HCT116 (cell line): ENCODE measurements around the gene ASS1. TPM values are rescaled to one million over a fixed set of nuclear protein-coding genes. Genes with fewer than 3 reads are reported as not detected.

ENCODE experiments used
- ATAC-seq: fragments of 200-7000 bp; cut with Tn5 transposase; 2 replicates; pipeline ENCODE4 v1.9.1; 2020; ENCODE audit warnings: mild to moderate bottlenecking, moderate library complexity
- BruUV-seq: library from RNA; stranded (reverse); fragments of 400-500 nt; replicated peaks from 2 replicates; lab custom pipeline; 2021; lab: Mats Ljungman, UMichigan
- CTCF ChIA-PET: fragments of 300-600 bp; sonication (Branson Sonifier 250); formaldehyde crosslinking; loops from one replicate; lab custom pipeline; 2021; ENCODE audit warnings: antibody characterized with exemption; lab: Charles Lee
- POLR2A ChIA-PET: fragments of 300-600, 350-600 bp; sonication (Branson Sonifier 250); formaldehyde crosslinking; loops from one replicate; lab custom pipeline; 2021; ENCODE audit warnings: antibody characterized with exemption; lab: Charles Lee
- RAD21 ChIA-PET, 2 experiments: fragments of 300-600 bp; sonication (Branson Sonifier 250); formaldehyde crosslinking; loops; one replicate each; lab custom pipeline; 2023; ENCODE audit warnings: low total read pairs in 2 of 2; ENCODE audit not compliant: uncharacterized antibody in 2 of 2, unreplicated experiment in 2 of 2, low non-redundant PET in 1 of 2; lab: Charles Lee
- DNase-seq: peaks from one replicate; pipeline ENCODE4 v3.0.0-alpha.2; 2010; ENCODE audit warnings: low read depth, low spot score
- H2AFZ ChIP-seq: fragments of 200-600 bp; shearing (Covaris generic), sonication (generic); 2 replicates; pipeline ENCODE4 v1.6.1; 2017; ENCODE audit warnings: low read depth, mixed run types, mixed read lengths, antibody characterized with exemption, low read length; ENCODE audit not compliant: poor library complexity, severe bottlenecking
- H3K27ac ChIP-seq: 2 replicates; pipeline ENCODE4 v1.5.1; 2012; ENCODE audit warnings: low read depth, low read length
- H3K27me3 ChIP-seq: fragments of 200-600 bp; sonication (generic); 2 replicates; pipeline ENCODE4 v1.6.1; 2016; ENCODE audit warnings: mixed run types, low read length, mixed read lengths; ENCODE audit not compliant: insufficient read depth
- H3K36me3 ChIP-seq, 2 experiments: fragments of 200-500 bp in 1 of 2; fragments of 200-600 bp in 1 of 2; sonication (Bioruptor generic) in 1 of 2; sonication (generic) in 1 of 2; 2 replicates each; pipeline versions ENCODE4 v1.5.1 to v1.6.1; 2014 to 2016; ENCODE audit warnings: low read length in 2 of 2, inconsistent platforms in 1 of 2, mixed read lengths in 1 of 2, mixed run types in 1 of 2; ENCODE audit not compliant: insufficient read depth in 2 of 2, control insufficient read depth in 1 of 2
- H3K4me1 ChIP-seq, 2 experiments: fragments of 200-600 bp in 1 of 2; sonication (generic) in 1 of 2; 2 replicates each; pipeline versions ENCODE4 v1.5.1 to v1.6.1; 2012 to 2017; ENCODE audit warnings: low read length in 2 of 2, inconsistent platforms in 1 of 2, mild to moderate bottlenecking in 1 of 2, mixed read lengths in 1 of 2, mixed run types in 1 of 2, moderate library complexity in 1 of 2; ENCODE audit not compliant: insufficient read depth in 2 of 2, control insufficient read depth in 1 of 2
- H3K4me2 ChIP-seq: fragments of 200-600 bp; sonication (generic); 2 replicates; pipeline ENCODE4 v1.6.1; 2017; ENCODE audit warnings: mixed run types, low read length, mixed read lengths
- H3K4me3 ChIP-seq, 2 experiments: fragments of 200-600 bp in 1 of 2; sonication (generic) in 1 of 2; replicated peaks in 1 of 2; 2 replicates each; pipeline ENCODE4 v1.5.1; 2011 to 2016; ENCODE audit warnings: low read length in 2 of 2, control low read depth in 1 of 2, low read depth in 1 of 2, mild to moderate bottlenecking in 1 of 2, mixed read lengths in 1 of 2, mixed run types in 1 of 2
- H3K79me2 ChIP-seq: fragments of 200-600 bp; sonication (generic); 2 replicates; pipeline ENCODE4 v1.6.1; 2017; ENCODE audit warnings: mild to moderate bottlenecking, mixed run types, low read length, moderate library complexity, mixed read lengths; ENCODE audit not compliant: insufficient read depth
- H3K9ac ChIP-seq: fragments of 200-600 bp; sonication (generic); 2 replicates; pipeline ENCODE4 v1.6.1; 2016; ENCODE audit warnings: low read length, mixed read lengths
- H3K9me2 ChIP-seq: fragments of 200-600 bp; sonication (generic), shearing (Covaris generic); 2 replicates; pipeline ENCODE4 v1.6.1; 2017; ENCODE audit warnings: mixed run types, mild to moderate bottlenecking, moderate library complexity; ENCODE audit not compliant: insufficient read depth
- H3K9me3 ChIP-seq, 2 experiments: fragments of 200-500 bp in 1 of 2; fragments of 200-600 bp in 1 of 2; sonication (Bioruptor generic) in 1 of 2; sonication (generic) in 1 of 2; 2 replicates each; pipeline ENCODE4 v1.6.1; 2014 to 2017; ENCODE audit warnings: low read length in 2 of 2, mixed read lengths in 2 of 2, inconsistent platforms in 1 of 2, low read depth in 1 of 2, mild to moderate bottlenecking in 1 of 2, mixed run types in 1 of 2, moderate library complexity in 1 of 2; ENCODE audit not compliant: control insufficient read depth in 1 of 2, insufficient read depth in 1 of 2
- H4K20me1 ChIP-seq: fragments of 200-600 bp; sonication (generic), shearing (Covaris generic); 2 replicates; pipeline ENCODE4 v1.6.1; 2017; ENCODE audit warnings: mixed run types, mild to moderate bottlenecking, moderate library complexity; ENCODE audit not compliant: insufficient read depth
- EGR1 ChIP-seq: IDR thresholded peaks from 2 replicates; pipeline ENCODE4 v1.6.1; 2012; ENCODE audit warnings: low read depth
- EZH2 ChIP-seq: fragments of 200-600 bp; sonication (generic); IDR thresholded peaks from 2 replicates; pipeline ENCODE4 v1.6.1; 2017; ENCODE audit warnings: antibody characterized with exemption, mixed run types
- EZH2phosphoT487 ChIP-seq: fragments of 200-600 bp; IDR thresholded peaks from 2 replicates; pipeline ENCODE4 v1.6.1; 2018; ENCODE audit warnings: antibody characterized with exemption, borderline replicate concordance
- JUND ChIP-seq: IDR thresholded peaks from 2 replicates; pipeline ENCODE4 v1.6.1; 2012
- POLR2AphosphoS5 ChIP-seq: IDR thresholded peaks from 2 replicates; pipeline ENCODE4 v1.6.1; 2011; ENCODE audit warnings: mild to moderate bottlenecking, low read depth, low read length, moderate library complexity
- RAD21 ChIP-seq: IDR thresholded peaks from 2 replicates; pipeline ENCODE4 v1.6.1; 2012; ENCODE audit warnings: low read depth, mild to moderate bottlenecking
- SIN3A ChIP-seq: IDR thresholded peaks from 2 replicates; pipeline ENCODE4 v1.6.1; 2012; ENCODE audit warnings: low read depth
- SP1 ChIP-seq: IDR thresholded peaks from 2 replicates; pipeline ENCODE4 v1.6.1; 2012; ENCODE audit warnings: low read depth
- SRF ChIP-seq: IDR thresholded peaks from 2 replicates; pipeline ENCODE4 v1.6.1; 2012; ENCODE audit warnings: low read depth
- YY1 ChIP-seq: IDR thresholded peaks from 2 replicates; pipeline ENCODE4 v1.6.1; 2011; ENCODE audit warnings: low read length, low read depth, moderate library complexity, mild to moderate bottlenecking; ENCODE audit not compliant: insufficient replicate concordance; ENCODE audit errors: extremely low read depth
- intact Hi-C: fragments of 100-400 bp; cut with micrococcal nuclease; formaldehyde crosslinking; loops from 2 replicates; pipeline ENCODE4 v1.10.0; 2022
- total RNA-seq: library from RNA; stranded (reverse); gene quantifications from one replicate; pipeline ENCODE4 v1.2.1, GENCODE V29; 2021; ENCODE audit not compliant: unreplicated experiment
- TF ChIP-seq, protein P1 (sequence below): IDR thresholded peaks from 2 replicates; pipeline ENCODE4 v1.6.1; 2011; ENCODE audit warnings: mild to moderate bottlenecking, low read length, moderate library complexity; ENCODE audit not compliant: insufficient replicate concordance; ENCODE audit errors: extremely low read depth
- TF ChIP-seq, protein P2 (sequence below), 3 experiments: fragments of 200-600 bp in 1 of 3; sonication (generic) in 1 of 3; IDR thresholded peaks in 2 of 3; conservative IDR thresholded peaks in 1 of 3; 2 replicates each; pipeline ENCODE4 v1.5.1; 2012 to 2017; ENCODE audit warnings: low read depth in 2 of 3, low read length in 2 of 3, antibody characterized with exemption in 1 of 3, borderline replicate concordance in 1 of 3, control low read depth in 1 of 3, mild to moderate bottlenecking in 1 of 3, mixed read lengths in 1 of 3, mixed run types in 1 of 3, moderate library complexity in 1 of 3; ENCODE audit not compliant: insufficient read depth in 1 of 3

Gene ASS1
- total RNA-seq, 1 experiment from 2014 or later = 92.6 TPM

DNA sequence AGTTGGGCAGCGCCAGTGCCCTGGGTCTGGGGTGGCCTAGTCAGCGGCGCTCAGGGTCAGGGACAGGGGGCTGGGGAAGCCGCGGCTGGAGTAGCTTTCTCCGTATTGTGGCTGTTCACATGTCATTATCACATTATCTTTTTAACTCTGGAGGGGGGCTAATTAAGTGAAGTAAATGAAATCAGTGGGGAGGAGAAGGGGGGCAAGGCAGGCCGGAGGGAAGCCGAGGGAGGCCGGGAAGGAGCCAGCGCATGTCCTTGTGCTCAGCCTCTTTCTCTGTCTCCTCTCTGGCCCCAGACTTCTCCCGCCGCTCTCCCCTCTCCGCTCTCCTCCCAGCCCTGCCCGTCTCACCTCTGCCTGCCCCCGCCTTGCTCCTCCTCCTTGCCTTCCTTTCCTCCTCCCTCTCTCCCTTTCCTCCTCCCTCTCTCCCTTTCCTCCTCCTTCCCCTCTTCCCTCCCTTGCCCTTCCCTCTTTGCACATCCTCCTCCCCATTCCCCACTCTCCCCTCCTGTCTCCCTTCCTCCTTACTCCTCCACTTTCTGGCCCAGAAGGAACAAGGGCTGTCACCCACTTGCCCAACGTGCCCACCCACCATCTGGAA is 38.7 kb downstream of the ASS1 start:
- TF ChIP-seq YY1 = no peak
- no peak for TF ChIP-seq EZH2phosphoT487
- TF ChIP-seq EGR1 = no peak
- no peak for TF ChIP-seq SRF
- TF ChIP-seq SIN3A = no peak
- TF ChIP-seq, all 23 proteins: peak for 0
- ChIA-PET RAD21 (no interaction called here), CTCF (no interaction called here), POLR2A (interaction anchor here (0.7 kb wide), 1 partner anchor 244 kb away, joined by 3 read pairs; no protein-coding TSS in a partner anchor)
- Histone ChIP-seq H2AFZ (no peak overlapping the region), H3K9me2 (no peaks in the 10 kb centered on the region), H3K4me3 (no peak overlapping the region), H3K36me3 (no peaks in the 10 kb centered on the region), H3K79me2 (no peaks in the 10 kb centered on the region), H3K9me3 (no peaks in the 10 kb centered on the region), H3K27ac (no peak overlapping the region), H3K4me1 (no peaks in the 10 kb centered on the region), H3K9ac (no peak overlapping the region), H3K4me2 (no peak overlapping the region), H3K27me3 (no peaks in the 10 kb centered on the region), H4K20me1 (no peaks in the 10 kb centered on the region)
- no TSS peak for BruUV-seq
- peak; percentile 38; the same call in 1 of the 2 replicates for ATAC-seq
- no peak for DNase-seq
- intact Hi-C loops = loop anchor here (5.0 kb wide), 1 partner anchor 144 kb away; no protein-coding TSS in a partner anchor

DNA sequence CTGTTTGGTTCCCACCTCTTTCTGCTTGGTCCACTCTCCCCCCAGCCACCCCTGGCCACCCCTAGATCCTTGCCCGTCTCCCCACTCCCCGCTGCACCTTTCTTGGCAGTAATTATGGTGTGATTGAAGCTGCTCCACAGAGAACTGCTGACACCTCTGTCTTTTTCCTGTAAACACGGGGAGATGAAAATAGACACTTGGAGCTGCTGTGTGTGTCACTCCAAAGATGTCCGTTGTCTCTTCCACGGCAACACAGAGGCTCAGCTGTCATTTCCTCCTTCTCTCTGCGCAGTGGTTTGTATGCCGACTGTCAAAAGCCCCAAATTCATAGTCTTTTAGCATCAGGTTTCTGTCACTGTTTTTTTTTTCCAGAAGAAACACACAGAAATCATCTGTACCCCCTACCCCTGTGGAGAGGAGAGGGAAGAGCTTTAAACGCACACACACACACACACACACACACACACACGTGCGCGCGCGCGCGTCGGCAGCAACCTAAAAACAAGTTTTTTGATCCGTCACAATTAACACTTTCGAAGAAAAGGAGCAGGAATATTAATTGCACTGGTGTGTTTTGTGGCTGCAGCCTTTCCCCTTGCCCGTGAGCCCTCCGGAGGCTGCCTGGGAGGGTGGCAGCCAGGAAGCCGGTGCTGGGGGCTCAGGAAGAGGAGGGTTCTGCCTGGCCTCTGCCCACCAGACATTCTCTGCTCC is 39.8 kb downstream of the ASS1 start:
- Histone ChIP-seq H3K9me3 (no peaks in the 10 kb centered on the region), H3K36me3 (no peaks in the 10 kb centered on the region), H2AFZ (no peak overlapping the region), H3K27ac (no peak overlapping the region), H3K4me2 (no peak overlapping the region), H4K20me1 (no peaks in the 10 kb centered on the region), H3K79me2 (no peaks in the 10 kb centered on the region), H3K4me3 (no peak overlapping the region), H3K4me1 (no peaks in the 10 kb centered on the region), H3K9ac (no peak overlapping the region), H3K27me3 (no peaks in the 10 kb centered on the region), H3K9me2 (no peaks in the 10 kb centered on the region)
- ATAC-seq (no peak), DNase-seq (no peak)
- BruUV-seq = no TSS peak
- ChIA-PET POLR2A (no interaction called here), CTCF (no interaction called here), RAD21 (no interaction called here)
- no peak for TF ChIP-seq EZH2
- TF ChIP-seq RAD21 = no peak
- no peak for TF ChIP-seq POLR2AphosphoS5
- TF ChIP-seq JUND = no peak
- TF ChIP-seq EGR1 = no peak
- TF ChIP-seq YY1 = no peak
- TF ChIP-seq SRF = no peak
- TF ChIP-seq SP1 = no peak
- TF ChIP-seq, protein P1, sequence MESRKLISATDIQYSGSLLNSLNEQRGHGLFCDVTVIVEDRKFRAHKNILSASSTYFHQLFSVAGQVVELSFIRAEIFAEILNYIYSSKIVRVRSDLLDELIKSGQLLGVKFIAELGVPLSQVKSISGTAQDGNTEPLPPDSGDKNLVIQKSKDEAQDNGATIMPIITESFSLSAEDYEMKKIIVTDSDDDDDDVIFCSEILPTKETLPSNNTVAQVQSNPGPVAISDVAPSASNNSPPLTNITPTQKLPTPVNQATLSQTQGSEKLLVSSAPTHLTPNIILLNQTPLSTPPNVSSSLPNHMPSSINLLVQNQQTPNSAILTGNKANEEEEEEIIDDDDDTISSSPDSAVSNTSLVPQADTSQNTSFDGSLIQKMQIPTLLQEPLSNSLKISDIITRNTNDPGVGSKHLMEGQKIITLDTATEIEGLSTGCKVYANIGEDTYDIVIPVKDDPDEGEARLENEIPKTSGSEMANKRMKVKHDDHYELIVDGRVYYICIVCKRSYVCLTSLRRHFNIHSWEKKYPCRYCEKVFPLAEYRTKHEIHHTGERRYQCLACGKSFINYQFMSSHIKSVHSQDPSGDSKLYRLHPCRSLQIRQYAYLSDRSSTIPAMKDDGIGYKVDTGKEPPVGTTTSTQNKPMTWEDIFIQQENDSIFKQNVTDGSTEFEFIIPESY = no peak
- TF ChIP-seq, protein P2, sequence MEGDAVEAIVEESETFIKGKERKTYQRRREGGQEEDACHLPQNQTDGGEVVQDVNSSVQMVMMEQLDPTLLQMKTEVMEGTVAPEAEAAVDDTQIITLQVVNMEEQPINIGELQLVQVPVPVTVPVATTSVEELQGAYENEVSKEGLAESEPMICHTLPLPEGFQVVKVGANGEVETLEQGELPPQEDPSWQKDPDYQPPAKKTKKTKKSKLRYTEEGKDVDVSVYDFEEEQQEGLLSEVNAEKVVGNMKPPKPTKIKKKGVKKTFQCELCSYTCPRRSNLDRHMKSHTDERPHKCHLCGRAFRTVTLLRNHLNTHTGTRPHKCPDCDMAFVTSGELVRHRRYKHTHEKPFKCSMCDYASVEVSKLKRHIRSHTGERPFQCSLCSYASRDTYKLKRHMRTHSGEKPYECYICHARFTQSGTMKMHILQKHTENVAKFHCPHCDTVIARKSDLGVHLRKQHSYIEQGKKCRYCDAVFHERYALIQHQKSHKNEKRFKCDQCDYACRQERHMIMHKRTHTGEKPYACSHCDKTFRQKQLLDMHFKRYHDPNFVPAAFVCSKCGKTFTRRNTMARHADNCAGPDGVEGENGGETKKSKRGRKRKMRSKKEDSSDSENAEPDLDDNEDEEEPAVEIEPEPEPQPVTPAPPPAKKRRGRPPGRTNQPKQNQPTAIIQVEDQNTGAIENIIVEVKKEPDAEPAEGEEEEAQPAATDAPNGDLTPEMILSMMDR (IDR thresholded peaks at IDR 0.05 in 2 of 3, conservative IDR thresholded peaks at IDR 0.05 in 1 of 3; ENCODE audit: borderline replicate concordance in 1 of 3, insufficient read depth in 1 of 3, low read depth in 2 of 3, low read length in 2 of 3) = no peak
- intact Hi-C loops = loop anchor here (5.0 kb wide), 1 partner anchor 143 kb away; no protein-coding TSS in a partner anchor
